Activated CD4-positive, alpha-beta T cell treated with anti-CD3 and anti-CD28 coated beads, Interleukin-2, amount 10 ng/mL, durations not matched to agents 7 days and 5 days (primary cell): ENCODE data around the gene CELSR1. TPM values are rescaled to one million over a fixed set of nuclear protein-coding genes. Genes with fewer than 3 reads are reported as not detected.
A peak's percentile ranks its signal among the peaks of the same experiment; 100 is the strongest.
"Not testable (repeated sequence)": the region's sequence is repeated elsewhere in the genome, so short reads cannot be mapped to it uniquely, and the experiment has no call there.

Experiments
- CTCF ChIA-PET: fragments of 350-600 bp; sonication (Branson Sonifier 250); formaldehyde crosslinking; loops from one replicate; lab custom pipeline; 2021; ENCODE audit warnings: antibody characterized with exemption; lab: Charles Lee
- POLR2A ChIA-PET: fragments of 350-600 bp; sonication (Branson Sonifier 250); formaldehyde crosslinking; loops from one replicate; lab custom pipeline; 2021; ENCODE audit warnings: antibody characterized with exemption; lab: Charles Lee
- DNase-seq: peaks from one replicate; pipeline ENCODE4 v3.0.0-alpha.2; 2020
- H3K27ac Mint-ChIP-seq: one replicate; pipeline ENCODE4 v1.8.0; 2021; ENCODE audit warnings: mild to moderate bottlenecking, moderate library complexity, mixed read lengths
- H3K27me3 Mint-ChIP-seq: one replicate; pipeline ENCODE4 v1.8.0; 2021; ENCODE audit warnings: mixed read lengths
- H3K36me3 Mint-ChIP-seq: one replicate; pipeline ENCODE4 v1.8.0; 2021; ENCODE audit warnings: low read depth, mixed read lengths
- H3K4me1 Mint-ChIP-seq: one replicate; pipeline ENCODE4 v1.8.0; 2021; ENCODE audit warnings: mixed read lengths
- H3K4me3 Mint-ChIP-seq: one replicate; pipeline ENCODE4 v1.8.0; 2021; ENCODE audit warnings: mild to moderate bottlenecking, moderate library complexity, mixed read lengths
- H3K9me3 Mint-ChIP-seq: one replicate; pipeline ENCODE4 v1.8.0; 2021; ENCODE audit warnings: mixed read lengths
- total RNA-seq, 2 experiments: library from RNA; stranded (reverse); gene quantifications; one replicate each; pipeline ENCODE4 v1.2.3, GENCODE V29; 2021

Gene CELSR1
- total RNA-seq, 2 experiments from 2014 or later = 0.20 to 0.23 TPM

DNA sequence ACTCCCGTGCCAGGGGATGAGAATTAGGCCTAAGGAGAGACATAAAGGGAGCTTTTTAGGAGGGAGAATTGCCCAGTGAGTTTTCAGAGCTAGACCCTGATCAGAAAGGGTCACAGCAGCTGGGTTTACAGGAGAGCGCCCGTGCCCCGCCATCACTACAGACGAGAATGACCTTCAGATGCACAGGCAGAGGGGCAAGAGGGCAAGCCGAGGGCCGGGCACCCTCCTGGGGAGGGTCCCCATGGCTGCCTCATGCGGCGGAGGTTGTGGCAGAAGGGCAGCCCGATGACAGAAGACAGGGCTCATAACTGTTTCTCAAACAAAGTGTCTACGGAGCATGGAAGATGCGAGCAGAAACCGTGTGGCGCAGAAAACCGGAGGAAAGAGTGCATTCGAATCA, 129.7 kb downstream of the CELSR1 start:
- POLR2A ChIA-PET = no interaction called here
- H3K9me3 Mint-ChIP-seq = no peaks in the 10 kb centered on the region
- H3K4me1 Mint-ChIP-seq = peaks cover 2% of the 10 kb centered on the region
- peaks cover 3% of the 10 kb centered on the region for H3K27me3 Mint-ChIP-seq
- H3K4me3 Mint-ChIP-seq = no peak overlapping the region
- no peaks in the 10 kb centered on the region for H3K36me3 Mint-ChIP-seq
- no peak overlapping the region for H3K27ac Mint-ChIP-seq
- CTCF ChIA-PET = no interaction called here
- DNase-seq = no peak

DNA sequence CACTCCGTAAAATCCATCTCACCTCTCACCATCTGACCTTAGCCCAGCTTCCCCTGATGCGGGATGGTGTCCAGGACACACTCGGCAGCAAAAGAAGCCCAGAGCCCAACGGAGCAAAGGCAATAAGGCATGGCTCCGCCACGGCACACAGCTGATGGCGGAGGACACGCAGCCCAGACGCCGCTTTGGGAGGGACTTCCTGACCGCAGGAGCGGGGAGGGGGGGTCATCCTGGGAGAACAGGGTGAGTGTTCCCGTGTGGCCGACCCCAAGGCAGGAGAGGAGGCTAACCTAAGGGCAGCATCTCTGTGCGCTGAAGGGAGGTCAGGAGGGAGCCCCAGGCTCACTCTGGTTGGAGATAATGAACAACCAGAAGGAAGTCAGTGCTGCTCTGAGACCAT, 130.6 kb downstream of the CELSR1 start:
- ChIA-PET POLR2A (no interaction called here), CTCF (no interaction called here)
- Mint-ChIP-seq H3K27ac (no peak overlapping the region), H3K4me1 (peaks cover 2% of the 10 kb centered on the region), H3K9me3 (no peaks in the 10 kb centered on the region), H3K36me3 (no peaks in the 10 kb centered on the region), H3K27me3 (peaks cover 5% of the 10 kb centered on the region), H3K4me3 (no peak overlapping the region)
- DNase-seq = no peak

DNA sequence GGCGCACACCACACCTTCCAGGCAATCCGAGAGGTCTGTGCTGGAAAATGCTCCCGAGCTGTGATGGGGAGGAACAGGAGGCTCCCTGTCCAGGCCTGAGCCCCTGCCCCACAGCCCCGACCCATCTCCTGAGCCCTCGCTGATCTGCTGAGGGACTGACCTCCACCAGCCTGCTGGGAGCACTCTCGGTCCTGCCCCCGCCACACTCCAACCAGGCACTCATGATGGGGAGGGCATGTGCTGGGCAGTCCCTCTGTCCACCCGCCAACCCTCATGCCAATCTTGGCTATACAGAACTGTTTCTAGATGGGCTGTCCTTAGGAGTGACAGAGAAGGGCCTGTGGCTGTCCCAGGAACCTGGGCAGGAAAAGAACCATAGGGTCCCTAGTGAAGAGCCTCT, 131.1 kb downstream of the CELSR1 start:
- Mint-ChIP-seq H3K4me3 (no peak overlapping the region), H3K4me1 (peaks cover 2% of the 10 kb centered on the region), H3K36me3 (no peaks in the 10 kb centered on the region), H3K27me3 (peaks cover 5% of the 10 kb centered on the region), H3K27ac (no peak overlapping the region), H3K9me3 (no peaks in the 10 kb centered on the region)
- DNase-seq = no peak
- ChIA-PET POLR2A (no interaction called here), CTCF (no interaction called here)

DNA sequence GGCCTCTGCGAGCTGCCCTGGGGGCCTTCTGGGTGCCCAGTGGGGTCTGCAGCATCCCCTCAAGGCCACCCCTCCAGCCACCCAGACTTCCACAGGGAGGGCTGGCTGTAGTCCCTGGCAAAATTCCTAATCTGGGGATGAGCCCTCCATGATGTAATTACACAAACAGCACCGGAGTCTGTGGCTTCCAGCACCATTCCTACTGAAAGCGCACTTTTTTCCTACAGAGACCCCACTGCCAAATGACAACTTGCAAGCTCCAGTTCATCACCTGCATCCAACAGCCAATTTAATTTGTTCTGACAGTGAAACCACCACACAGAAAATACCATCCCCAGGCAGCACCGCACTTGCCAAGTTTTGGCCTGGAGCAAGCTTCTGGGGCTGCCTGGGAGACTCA, 131.5 kb downstream of the CELSR1 start:
- no peaks in the 10 kb centered on the region for H3K9me3 Mint-ChIP-seq
- peaks cover 2% of the 10 kb centered on the region for H3K4me1 Mint-ChIP-seq
- H3K27me3 Mint-ChIP-seq = peaks cover 5% of the 10 kb centered on the region
- ChIA-PET CTCF (no interaction called here), POLR2A (no interaction called here)
- no peak for DNase-seq
- H3K27ac Mint-ChIP-seq = no peak overlapping the region
- H3K4me3 Mint-ChIP-seq = no peak overlapping the region
- H3K36me3 Mint-ChIP-seq = no peaks in the 10 kb centered on the region

DNA sequence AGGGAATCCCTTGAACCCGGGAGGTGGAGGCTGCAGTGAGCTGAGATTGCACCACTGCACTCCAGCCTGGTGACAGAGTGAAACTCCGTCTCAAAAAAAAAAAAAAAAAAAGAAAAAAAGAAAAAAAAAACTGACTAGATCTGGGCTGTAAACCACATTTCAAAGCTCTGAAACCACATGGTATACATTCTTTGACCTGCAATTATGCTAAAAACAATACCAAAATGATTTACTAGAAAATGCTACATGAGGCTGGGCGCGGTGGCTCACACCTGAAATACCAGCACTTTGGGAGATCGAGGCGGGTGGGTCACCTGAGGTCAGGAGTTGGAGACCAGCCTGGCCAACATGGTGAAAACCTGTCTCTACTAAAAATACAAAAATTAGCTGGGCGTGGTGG, 133.5 kb downstream of the CELSR1 start:
- H3K27ac Mint-ChIP-seq, H3K9me3 Mint-ChIP-seq, POLR2A ChIA-PET, H3K4me1 Mint-ChIP-seq, H3K4me3 Mint-ChIP-seq, H3K36me3 Mint-ChIP-seq, DNase-seq, H3K27me3 Mint-ChIP-seq: not testable (repeated sequence)
- CTCF ChIA-PET = interaction anchor here (0.6 kb wide), 1 partner anchor 61 kb away, joined by 3 read pairs; no protein-coding TSS in a partner anchor

DNA sequence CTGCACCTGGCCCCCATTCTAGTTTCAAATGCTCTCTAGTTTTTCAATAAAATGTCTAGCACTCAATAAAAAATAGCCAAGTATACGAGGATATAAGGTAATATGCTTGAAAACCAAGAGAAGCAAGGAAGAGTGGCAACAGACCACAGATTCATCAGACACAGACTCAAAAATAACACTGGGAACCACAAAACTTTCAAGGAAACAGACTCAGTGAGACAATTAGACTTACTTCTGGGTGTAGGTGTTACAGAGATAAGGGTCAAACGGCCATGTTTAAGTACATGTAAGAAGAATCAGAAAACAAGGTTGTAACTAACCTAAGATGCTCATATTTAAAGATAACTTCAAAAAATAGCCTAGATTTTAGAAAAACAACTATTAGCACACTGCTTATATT, 134.9 kb downstream of the CELSR1 start:
- Mint-ChIP-seq H3K4me1 (peaks cover 7% of the 10 kb centered on the region), H3K27me3 (peaks cover 5% of the 10 kb centered on the region), H3K36me3 (no peaks in the 10 kb centered on the region), H3K9me3 (no peaks in the 10 kb centered on the region), H3K4me3 (no peak overlapping the region), H3K27ac (no peak overlapping the region)
- DNase-seq = no peak
- ChIA-PET CTCF (no interaction called here), POLR2A (interaction anchor here (0.7 kb wide), 1 partner anchor 34 kb away, joined by 4 read pairs; no protein-coding TSS in a partner anchor)

DNA sequence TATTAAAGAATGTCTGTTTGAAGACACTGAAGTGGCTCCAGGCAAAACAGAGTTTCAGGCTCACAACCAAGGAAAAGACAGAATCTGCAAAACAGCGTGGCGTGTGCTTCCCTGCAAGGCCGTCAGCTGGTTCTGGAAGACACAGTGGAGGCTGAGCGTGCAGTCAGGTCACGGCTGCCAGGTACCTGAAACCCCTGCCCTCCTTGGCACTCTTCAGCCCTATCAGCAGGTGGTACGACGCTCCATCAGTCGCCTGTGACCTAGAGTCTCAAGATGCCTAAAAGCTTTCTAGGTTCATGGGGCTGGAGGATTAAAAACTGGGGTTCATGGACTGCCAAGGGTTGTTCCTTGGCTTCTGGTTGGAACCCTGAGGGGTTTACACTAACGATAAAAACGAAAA, 136.1 kb downstream of the CELSR1 start:
- no peaks in the 10 kb centered on the region for H3K36me3 Mint-ChIP-seq
- no peak for DNase-seq
- H3K27ac Mint-ChIP-seq = no peak overlapping the region
- peaks cover 7% of the 10 kb centered on the region for H3K4me1 Mint-ChIP-seq
- POLR2A ChIA-PET = no interaction called here
- CTCF ChIA-PET = no interaction called here
- no peaks in the 10 kb centered on the region for H3K9me3 Mint-ChIP-seq
- H3K27me3 Mint-ChIP-seq = peaks cover 5% of the 10 kb centered on the region
- no peak overlapping the region for H3K4me3 Mint-ChIP-seq

DNA sequence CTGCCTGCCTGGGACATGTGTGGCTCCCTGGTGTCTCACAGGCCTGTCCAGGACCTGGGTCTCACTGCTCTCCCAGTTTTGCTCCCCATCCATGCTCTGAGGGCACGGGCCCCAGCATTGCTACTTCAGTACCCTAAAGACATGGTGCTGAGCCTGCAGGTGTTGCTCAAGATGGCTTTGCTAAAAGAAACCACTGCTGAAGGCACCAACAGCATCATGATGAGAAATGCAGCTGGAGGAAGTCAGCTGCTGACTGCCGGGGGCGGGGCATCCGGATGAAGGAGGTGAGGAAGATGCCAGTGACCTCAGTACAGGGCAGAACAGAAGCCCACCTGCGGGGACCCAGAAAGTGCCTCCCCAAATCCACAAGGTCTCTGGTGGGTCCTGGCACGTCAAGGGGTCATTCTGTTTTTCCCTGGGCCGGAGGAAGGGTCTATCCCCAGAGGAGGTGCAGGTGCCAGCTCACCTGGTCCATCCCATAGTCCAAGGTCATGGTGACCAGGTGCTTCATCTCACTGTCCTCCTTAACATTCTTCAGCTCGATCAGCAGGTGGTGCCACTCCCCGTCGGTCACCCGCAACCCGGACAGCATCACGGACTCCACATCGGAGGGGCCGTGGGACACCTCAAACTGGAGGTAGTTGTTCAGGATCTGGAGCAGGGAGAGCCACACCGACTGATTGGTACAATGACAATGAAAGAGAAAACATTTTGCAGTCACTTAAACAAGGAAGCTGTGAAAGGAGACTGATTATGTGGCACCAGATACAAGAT, 138.0 kb downstream of the CELSR1 start:
- H3K27ac Mint-ChIP-seq = peak overlapping the region; percentile 54
- H3K36me3 Mint-ChIP-seq = no peaks in the 10 kb centered on the region
- POLR2A ChIA-PET = no interaction called here
- CTCF ChIA-PET = interaction anchor here (1.3 kb wide), 1 partner anchor 12 kb away, joined by 3 read pairs; no protein-coding TSS in a partner anchor
- H3K4me3 Mint-ChIP-seq = no peak overlapping the region
- H3K4me1 Mint-ChIP-seq = peaks cover 7% of the 10 kb centered on the region
- no peak for DNase-seq
- H3K27me3 Mint-ChIP-seq = peaks cover 5% of the 10 kb centered on the region
- H3K9me3 Mint-ChIP-seq = no peaks in the 10 kb centered on the region

DNA sequence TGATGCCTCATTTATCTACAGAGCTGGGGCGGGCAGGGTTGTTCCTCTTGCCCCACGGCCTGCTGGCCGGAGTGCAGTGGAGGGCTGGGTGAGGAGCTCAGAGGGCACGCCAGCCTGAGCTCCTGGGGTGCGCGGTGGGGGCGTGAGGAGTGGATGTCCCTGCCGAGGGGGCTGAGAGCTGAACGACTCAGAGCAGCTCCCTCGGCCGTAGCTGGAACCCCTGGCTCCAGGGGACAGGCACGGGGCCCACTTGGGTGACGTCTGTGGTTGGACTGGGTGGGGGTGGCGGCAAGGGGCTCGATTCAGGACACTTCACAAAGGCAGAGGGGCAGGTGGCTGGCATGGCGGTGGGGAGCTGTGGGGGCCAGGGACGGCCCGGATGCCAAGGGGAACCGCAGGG, 139.5 kb downstream of the CELSR1 start:
- H3K27me3 Mint-ChIP-seq = peaks cover 4% of the 10 kb centered on the region
- no peaks in the 10 kb centered on the region for H3K36me3 Mint-ChIP-seq
- DNase-seq = no peak
- no peak overlapping the region for H3K27ac Mint-ChIP-seq
- no peak overlapping the region for H3K4me3 Mint-ChIP-seq
- POLR2A ChIA-PET = no interaction called here
- no peaks in the 10 kb centered on the region for H3K9me3 Mint-ChIP-seq
- CTCF ChIA-PET = interaction anchor here (1.6 kb wide), 1 partner anchor 30 kb away, joined by 3 read pairs; no protein-coding TSS in a partner anchor
- peaks cover 7% of the 10 kb centered on the region for H3K4me1 Mint-ChIP-seq

DNA sequence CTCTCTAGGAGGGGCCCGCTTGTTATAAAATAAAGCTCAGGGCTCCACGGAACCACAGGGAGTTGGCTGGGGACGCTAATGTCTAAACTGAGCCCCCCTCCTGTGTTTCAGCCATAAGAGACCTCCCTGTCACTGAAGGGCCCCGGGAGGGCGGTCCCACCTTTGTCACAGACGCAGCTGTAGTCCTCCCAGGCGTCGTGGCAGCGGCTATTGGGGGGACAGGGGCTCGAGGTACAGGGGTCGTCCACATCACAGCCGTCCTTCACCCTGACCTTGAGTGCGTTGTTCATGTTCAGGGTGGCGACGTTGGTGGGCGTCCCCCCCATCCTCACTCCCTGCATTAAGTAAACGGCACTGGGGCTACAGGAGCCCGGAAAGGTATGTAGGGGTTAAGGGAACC, 139.9 kb downstream of the CELSR1 start:
- ChIA-PET CTCF (interaction anchor here (1.6 kb wide), 1 partner anchor 30 kb away, joined by 3 read pairs; no protein-coding TSS in a partner anchor), POLR2A (no interaction called here)
- peak overlapping the region; percentile 50 for H3K27ac Mint-ChIP-seq
- H3K4me3 Mint-ChIP-seq = no peak overlapping the region
- no peaks in the 10 kb centered on the region for H3K36me3 Mint-ChIP-seq
- DNase-seq = no peak
- peaks cover 7% of the 10 kb centered on the region for H3K4me1 Mint-ChIP-seq
- H3K9me3 Mint-ChIP-seq = no peaks in the 10 kb centered on the region
- H3K27me3 Mint-ChIP-seq = peaks cover under 1% of the 10 kb centered on the region

DNA sequence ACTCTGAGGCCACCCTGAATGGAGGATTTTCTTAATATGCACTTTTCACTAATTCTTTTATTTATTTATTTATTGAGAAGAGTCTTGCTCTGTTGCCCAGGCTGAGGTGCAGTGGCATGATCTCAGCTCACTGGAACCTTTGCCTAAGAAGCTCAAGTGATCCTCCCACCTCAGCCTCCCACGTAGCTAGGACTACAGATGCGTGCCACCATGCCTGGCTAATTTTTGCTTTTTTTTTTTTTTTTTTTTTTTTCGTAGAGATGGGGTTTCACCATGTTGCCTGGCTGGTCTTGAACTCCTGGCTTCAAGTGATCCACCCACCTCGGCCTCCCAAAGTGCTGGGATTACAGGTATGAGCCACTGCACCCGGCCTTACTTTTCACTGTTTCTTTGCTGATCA, 140.4 kb downstream of the CELSR1 start:
- POLR2A ChIA-PET, DNase-seq: not testable (repeated sequence)

DNA sequence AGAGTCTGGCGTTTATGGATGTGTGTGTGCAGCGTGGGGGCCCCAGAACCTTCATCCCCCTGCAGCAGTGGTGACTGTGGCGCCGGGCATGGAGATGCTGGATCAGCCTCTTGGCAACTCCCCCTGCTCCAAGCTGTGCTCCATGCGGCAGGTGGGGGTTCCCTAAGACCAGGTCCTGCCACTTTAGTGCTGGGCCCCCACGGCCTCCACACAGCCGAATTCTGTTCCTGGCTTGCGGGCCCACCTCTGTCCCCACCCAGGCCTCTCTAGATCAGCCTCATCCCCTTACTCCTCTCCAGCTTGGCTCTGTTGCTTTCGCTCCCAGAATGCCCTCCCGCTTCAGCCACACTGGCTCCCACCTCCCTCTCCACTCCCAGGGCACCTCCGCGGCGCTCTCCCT, 142.3 kb downstream of the CELSR1 start:
- Mint-ChIP-seq H3K9me3 (no peaks in the 10 kb centered on the region), H3K27ac (no peak overlapping the region), H3K4me1 (peaks cover 7% of the 10 kb centered on the region), H3K27me3 (no peaks in the 10 kb centered on the region), H3K4me3 (no peak overlapping the region), H3K36me3 (no peaks in the 10 kb centered on the region)
- ChIA-PET POLR2A (no interaction called here), CTCF (no interaction called here)
- DNase-seq = no peak

More for the DNA sequence above, 140.4 kb downstream of the CELSR1 start:
- peak overlapping the region; percentile 50 for H3K27ac Mint-ChIP-seq
- H3K9me3 Mint-ChIP-seq, H3K36me3 Mint-ChIP-seq, H3K4me1 Mint-ChIP-seq, H3K27me3 Mint-ChIP-seq, H3K4me3 Mint-ChIP-seq: not testable (repeated sequence)
- CTCF ChIA-PET = interaction anchor here (1.6 kb wide), 1 partner anchor 29 kb away, joined by 3 read pairs; no protein-coding TSS in a partner anchor

DNA sequence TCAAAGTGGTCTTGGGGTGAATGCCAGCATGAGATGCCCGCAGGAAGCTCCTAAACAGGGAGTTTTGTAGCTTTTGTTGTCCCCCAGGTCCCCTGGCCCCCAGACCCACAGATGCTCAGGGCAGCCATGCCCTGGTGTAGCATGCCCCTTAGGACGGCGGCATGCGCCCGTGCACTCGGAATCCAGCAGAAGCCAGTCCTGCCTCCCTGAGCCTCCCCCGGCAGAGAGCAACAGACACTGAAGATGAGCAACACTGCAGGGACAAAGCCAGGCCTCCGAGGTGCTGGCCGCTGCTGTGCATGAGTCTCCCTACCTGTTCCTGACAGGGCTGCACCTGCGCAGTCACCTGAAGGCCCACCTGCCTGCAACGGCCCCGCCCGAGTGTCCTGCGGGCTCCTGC, 142.8 kb downstream of the CELSR1 start:
- CTCF ChIA-PET = no interaction called here
- H3K27me3 Mint-ChIP-seq = no peaks in the 10 kb centered on the region
- no peaks in the 10 kb centered on the region for H3K9me3 Mint-ChIP-seq
- H3K4me1 Mint-ChIP-seq = peaks cover 7% of the 10 kb centered on the region
- H3K36me3 Mint-ChIP-seq = no peaks in the 10 kb centered on the region
- H3K4me3 Mint-ChIP-seq = no peak overlapping the region
- no peak for DNase-seq
- POLR2A ChIA-PET = no interaction called here
- H3K27ac Mint-ChIP-seq = no peak overlapping the region
